B cell (primary cell): ENCODE results near the gene RYK.

ENCODE experiments used
- CTCF ChIP-seq: fragments of 200-600 bp; IDR thresholded peaks from one replicate; pipeline ENCODE4 v1.8.0; 2022; ENCODE audit warnings: antibody characterized with exemption, mild to moderate bottlenecking
- EZH2 ChIP-seq: IDR thresholded peaks from 2 replicates; pipeline ENCODE4 v1.6.1; 2012; ENCODE audit warnings: borderline replicate concordance, low read depth, mild to moderate bottlenecking, moderate library complexity, low read length; ENCODE audit not compliant: insufficient read depth, poor library complexity, severe bottlenecking

GRCh38 chr3:134267996-134268395, 17.3 kb upstream of the RYK start:
- TF ChIP-seq CTCF: no peak
- TF ChIP-seq EZH2: no peak
